GM23338 (cell line): ENCODE results near the gene TSPEAR. TPM values are rescaled to one million over a fixed set of nuclear protein-coding genes. Genes with fewer than 3 reads are reported as not detected.

Experiments
- ATAC-seq: fragments of 200-7000 bp; cut with Tn5 transposase; 3 replicates; pipeline ENCODE4 v1.9.1; 2020
- DNase-seq: peaks from one replicate; pipeline ENCODE4 v3.0.0-alpha.2; 2015; ENCODE audit warnings: low spot score
- H2AFZ ChIP-seq: fragments of 200-600 bp; sonication (generic); 2 replicates; pipeline ENCODE4 v1.8.0; 2016; ENCODE audit warnings: antibody characterized with exemption, mild to moderate bottlenecking, moderate library complexity
- H3F3A ChIP-seq: fragments of 200-600 bp; sonication (generic); replicated peaks from 2 replicates; pipeline ENCODE4 v1.8.0; 2017; ENCODE audit warnings: antibody characterized with exemption, mixed run types, low read depth
- H3K27ac ChIP-seq: fragments of 200-600 bp; sonication (generic); 2 replicates; pipeline ENCODE4 v1.6.1; 2016; ENCODE audit warnings: low read depth
- H3K27me3 ChIP-seq: fragments of 200-600 bp; sonication (generic); 2 replicates; pipeline ENCODE4 v1.8.0; 2016; ENCODE audit warnings: mild to moderate bottlenecking, mixed run types, moderate library complexity; ENCODE audit not compliant: insufficient read depth
- H3K36me3 ChIP-seq: fragments of 200-600 bp; sonication (generic); 2 replicates; pipeline ENCODE4 v1.8.0; 2016; ENCODE audit warnings: mild to moderate bottlenecking; ENCODE audit not compliant: insufficient read depth
- H3K4me1 ChIP-seq: fragments of 200-600 bp; sonication (generic); 2 replicates; pipeline ENCODE4 v1.8.0; 2016; ENCODE audit warnings: mild to moderate bottlenecking, moderate library complexity; ENCODE audit not compliant: insufficient read depth
- H3K4me2 ChIP-seq: fragments of 200-600 bp; sonication (generic); 2 replicates; pipeline ENCODE4 v1.7.1; 2017; ENCODE audit warnings: mixed run types
- H3K4me3 ChIP-seq: fragments of 200-600 bp; sonication (generic); 2 replicates; pipeline ENCODE4 v1.6.1; 2016; ENCODE audit warnings: mixed run types
- H3K79me2 ChIP-seq: fragments of 200-600 bp; sonication (generic); replicated peaks from 2 replicates; pipeline ENCODE4 v1.8.0; 2017; ENCODE audit warnings: mild to moderate bottlenecking; ENCODE audit not compliant: insufficient read depth
- H3K9me2 ChIP-seq: fragments of 200-600 bp; sonication (generic); 2 replicates; pipeline ENCODE4 v1.8.0; 2017; ENCODE audit not compliant: insufficient read depth
- H4K20me1 ChIP-seq: fragments of 200-600 bp; sonication (generic); replicated peaks from 2 replicates; pipeline ENCODE4 v1.8.0; 2017; ENCODE audit warnings: mild to moderate bottlenecking; ENCODE audit not compliant: insufficient read depth
- H3K27ac Mint-ChIP-seq: 2 replicates; pipeline ENCODE4 v1.8.0; 2020; ENCODE audit warnings: inconsistent platforms, mild to moderate bottlenecking, moderate library complexity, mixed read lengths
- H3K27me3 Mint-ChIP-seq: 3 replicates; pipeline ENCODE4 v1.8.0; 2022; ENCODE audit warnings: low read depth, mild to moderate bottlenecking, moderate library complexity, mixed read lengths, inconsistent platforms; ENCODE audit not compliant: insufficient read depth, poor library complexity
- H3K36me3 Mint-ChIP-seq: 3 replicates; pipeline ENCODE4 v1.8.0; 2021; ENCODE audit warnings: low read depth, mild to moderate bottlenecking, inconsistent platforms, moderate library complexity, mixed read lengths
- H3K4me1 Mint-ChIP-seq: 3 replicates; pipeline ENCODE4 v1.8.0; 2020; ENCODE audit warnings: mild to moderate bottlenecking, inconsistent platforms, mixed read lengths
- H3K4me3 Mint-ChIP-seq: 3 replicates; pipeline ENCODE4 v1.8.0; 2021; ENCODE audit warnings: moderate library complexity, mild to moderate bottlenecking, inconsistent platforms, mixed read lengths
- H3K9me3 Mint-ChIP-seq: 3 replicates; pipeline ENCODE4 v1.8.0; 2020; ENCODE audit warnings: moderate library complexity, mild to moderate bottlenecking, inconsistent platforms, mixed read lengths
- CREB1 ChIP-seq: fragments of 250-450 bp; sonication (Bioruptor Pico); IDR thresholded peaks from 2 replicates; pipeline ENCODE4 v1.5.0; 2020; ENCODE audit warnings: low read depth, mild to moderate bottlenecking, moderate library complexity
- CTCF ChIP-seq, 2 experiments: fragments of 200-600 bp in 1 of 2; sonication (generic) in 1 of 2; conservative IDR thresholded peaks; 2 replicates each; pipeline versions ENCODE4 v1.5.1 to v1.6.1; 2016 to 2017; ENCODE audit warnings: antibody characterized with exemption in 2 of 2, low read depth in 2 of 2, mild to moderate bottlenecking in 2 of 2, moderate library complexity in 1 of 2
- ETS1 ChIP-seq: IDR thresholded peaks from 2 replicates; pipeline ENCODE4 v1.6.1; 2016; ENCODE audit warnings: antibody characterized with exemption
- EZH2 ChIP-seq: fragments of 200-600 bp; sonication (generic); IDR thresholded peaks from one replicate; pipeline ENCODE4 v1.8.0; 2017; ENCODE audit warnings: antibody characterized with exemption, mild to moderate bottlenecking, low read depth; ENCODE audit not compliant: unreplicated experiment
- EZH2phosphoT487 ChIP-seq: fragments of 200-600 bp; sonication (generic); IDR thresholded peaks from one replicate; pipeline ENCODE4 v1.8.1; 2018; ENCODE audit warnings: antibody characterized with exemption; ENCODE audit not compliant: unreplicated experiment
- JUNB ChIP-seq: IDR thresholded peaks from one replicate; pipeline ENCODE4 v1.6.1; 2016; ENCODE audit warnings: antibody characterized with exemption; ENCODE audit not compliant: unreplicated experiment
- NANOG ChIP-seq: IDR thresholded peaks from 2 replicates; pipeline ENCODE4 v1.6.1; 2016; ENCODE audit warnings: antibody characterized with exemption, borderline replicate concordance
- POLR2AphosphoS5 ChIP-seq: IDR thresholded peaks from 2 replicates; pipeline ENCODE4 v1.6.1; 2016; ENCODE audit warnings: antibody characterized with exemption, low read depth
- REST ChIP-seq: IDR thresholded peaks from one replicate; pipeline ENCODE4 v1.6.1; 2018; ENCODE audit warnings: antibody characterized with exemption; ENCODE audit not compliant: unreplicated experiment
- STAT1 ChIP-seq: IDR thresholded peaks from one replicate; pipeline ENCODE4 v1.6.1; 2016; ENCODE audit warnings: antibody characterized with exemption; ENCODE audit not compliant: unreplicated experiment
- ZNF114 ChIP-seq: fragments of 250-450 bp; sonication (Bioruptor Pico); IDR thresholded peaks from 2 replicates; pipeline ENCODE4 v1.5.0; 2020; ENCODE audit warnings: mild to moderate bottlenecking, moderate library complexity
- ZNF331 ChIP-seq: fragments of 250-450 bp; sonication (Bioruptor Pico); IDR thresholded peaks from 2 replicates; pipeline ENCODE4 v1.5.0; 2020; ENCODE audit warnings: low read depth, mild to moderate bottlenecking, moderate library complexity
- polyA plus RNA-seq: library from polyadenylated mRNA; unstranded; fragments of >200 nt; fragmentation: Nextera tagmentation; extraction: Ambion mirVana; gene quantifications from 2 replicates; pipeline ENCODE4 v1.2.1, GENCODE V29; 2016
- total RNA-seq: library from RNA; depleted of rRNA; stranded (reverse); fragments of >200 nt; shearing (Covaris generic); gene quantifications from 2 replicates; pipeline ENCODE4 v1.2.3, GENCODE V29; 2014
- TF ChIP-seq, protein P1 (sequence below): fragments of 250-450 bp; sonication (Bioruptor Pico); IDR thresholded peaks from 2 replicates; pipeline ENCODE4 v1.5.0; 2020; ENCODE audit warnings: mild to moderate bottlenecking, moderate library complexity

TSPEAR gene
- total and polyA plus RNA-seq, 2 experiments from 2014 or later = 0.35 to 0.92 TPM

DNA sequence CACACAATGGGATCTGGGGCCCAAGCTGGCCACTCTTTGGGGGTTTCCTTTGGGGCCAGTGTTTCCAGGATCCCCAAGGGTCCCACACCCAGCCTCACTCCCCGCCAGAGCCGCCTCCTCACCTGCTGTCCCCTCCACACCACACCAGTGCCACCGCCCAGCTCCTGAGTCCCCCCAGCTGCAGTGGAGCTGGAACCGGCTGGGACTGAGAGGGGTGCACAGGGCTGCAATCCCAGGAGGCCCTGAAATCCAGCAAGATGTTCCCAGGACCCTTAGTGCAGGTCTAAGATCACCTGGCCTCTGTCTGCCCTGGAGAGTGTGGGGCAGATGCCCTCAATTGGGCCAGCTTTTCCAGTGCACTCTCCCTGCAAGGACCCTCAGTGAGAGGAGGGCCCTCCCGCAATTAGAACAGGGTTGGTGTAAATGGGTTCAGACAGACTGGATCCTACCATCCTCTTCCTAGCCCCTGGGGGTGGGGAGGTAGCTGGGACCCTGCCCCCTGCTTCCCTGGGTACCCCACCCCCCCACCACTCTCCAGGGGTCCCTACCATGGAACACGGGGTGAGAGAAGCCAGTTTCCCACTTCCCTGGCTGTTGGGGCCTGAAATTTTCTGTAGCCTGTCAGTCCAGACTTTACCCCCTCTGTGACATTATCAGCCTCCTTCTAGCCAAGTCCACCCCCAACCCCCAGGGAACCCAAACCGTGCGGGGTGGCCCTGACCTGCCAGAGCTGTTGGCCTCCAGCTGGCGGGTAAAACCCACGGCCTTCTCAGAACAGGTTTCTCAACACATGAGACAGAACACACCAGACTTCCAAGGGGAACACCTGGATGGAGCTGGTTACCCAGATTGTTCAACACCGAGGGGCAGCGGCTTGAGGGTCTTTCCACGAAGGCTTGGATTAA, 7.4 kb downstream of the TSPEAR start:
- Histone ChIP-seq H3K79me2 (no peaks in the 10 kb centered on the region), H3K9me2 (no peaks in the 10 kb centered on the region), H3K4me3 (peak overlapping the region; percentile 71; the same call in 1 of the 2 replicates), H3K4me2 (peak overlapping the region; percentile 76), H3K27ac (no peak overlapping the region), H2AFZ (no peak overlapping the region), H3K27me3 (peaks cover 36% of the 10 kb centered on the region), H3F3A (0 out of 2 replicates have a peak, but pooled peaks cover 16% of the 10 kb centered on the region), H3K36me3 (no peaks in the 10 kb centered on the region), H3K4me1 (peaks cover 46% of the 10 kb centered on the region), H4K20me1 (no peaks in the 10 kb centered on the region)
- ATAC-seq (0 out of 3 replicates have a peak, but pooled peaks have one; percentile 1), DNase-seq (no peak)
- TF ChIP-seq NANOG (no peak), ZNF331 (CRISPR knock-in tag) (no peak), EZH2phosphoT487 (no peak), ETS1 (no peak), EZH2 (no peak), POLR2AphosphoS5 (no peak), REST (no peak), CTCF (conservative IDR thresholded peaks at IDR 0.05; ENCODE audit: low read depth in 2 of 2) (no peak), JUNB (no peak), STAT1 (no peak), ZNF114 (no peak), CREB1 (CRISPR knock-in tag) (no peak)
- TF ChIP-seq, protein P1, sequence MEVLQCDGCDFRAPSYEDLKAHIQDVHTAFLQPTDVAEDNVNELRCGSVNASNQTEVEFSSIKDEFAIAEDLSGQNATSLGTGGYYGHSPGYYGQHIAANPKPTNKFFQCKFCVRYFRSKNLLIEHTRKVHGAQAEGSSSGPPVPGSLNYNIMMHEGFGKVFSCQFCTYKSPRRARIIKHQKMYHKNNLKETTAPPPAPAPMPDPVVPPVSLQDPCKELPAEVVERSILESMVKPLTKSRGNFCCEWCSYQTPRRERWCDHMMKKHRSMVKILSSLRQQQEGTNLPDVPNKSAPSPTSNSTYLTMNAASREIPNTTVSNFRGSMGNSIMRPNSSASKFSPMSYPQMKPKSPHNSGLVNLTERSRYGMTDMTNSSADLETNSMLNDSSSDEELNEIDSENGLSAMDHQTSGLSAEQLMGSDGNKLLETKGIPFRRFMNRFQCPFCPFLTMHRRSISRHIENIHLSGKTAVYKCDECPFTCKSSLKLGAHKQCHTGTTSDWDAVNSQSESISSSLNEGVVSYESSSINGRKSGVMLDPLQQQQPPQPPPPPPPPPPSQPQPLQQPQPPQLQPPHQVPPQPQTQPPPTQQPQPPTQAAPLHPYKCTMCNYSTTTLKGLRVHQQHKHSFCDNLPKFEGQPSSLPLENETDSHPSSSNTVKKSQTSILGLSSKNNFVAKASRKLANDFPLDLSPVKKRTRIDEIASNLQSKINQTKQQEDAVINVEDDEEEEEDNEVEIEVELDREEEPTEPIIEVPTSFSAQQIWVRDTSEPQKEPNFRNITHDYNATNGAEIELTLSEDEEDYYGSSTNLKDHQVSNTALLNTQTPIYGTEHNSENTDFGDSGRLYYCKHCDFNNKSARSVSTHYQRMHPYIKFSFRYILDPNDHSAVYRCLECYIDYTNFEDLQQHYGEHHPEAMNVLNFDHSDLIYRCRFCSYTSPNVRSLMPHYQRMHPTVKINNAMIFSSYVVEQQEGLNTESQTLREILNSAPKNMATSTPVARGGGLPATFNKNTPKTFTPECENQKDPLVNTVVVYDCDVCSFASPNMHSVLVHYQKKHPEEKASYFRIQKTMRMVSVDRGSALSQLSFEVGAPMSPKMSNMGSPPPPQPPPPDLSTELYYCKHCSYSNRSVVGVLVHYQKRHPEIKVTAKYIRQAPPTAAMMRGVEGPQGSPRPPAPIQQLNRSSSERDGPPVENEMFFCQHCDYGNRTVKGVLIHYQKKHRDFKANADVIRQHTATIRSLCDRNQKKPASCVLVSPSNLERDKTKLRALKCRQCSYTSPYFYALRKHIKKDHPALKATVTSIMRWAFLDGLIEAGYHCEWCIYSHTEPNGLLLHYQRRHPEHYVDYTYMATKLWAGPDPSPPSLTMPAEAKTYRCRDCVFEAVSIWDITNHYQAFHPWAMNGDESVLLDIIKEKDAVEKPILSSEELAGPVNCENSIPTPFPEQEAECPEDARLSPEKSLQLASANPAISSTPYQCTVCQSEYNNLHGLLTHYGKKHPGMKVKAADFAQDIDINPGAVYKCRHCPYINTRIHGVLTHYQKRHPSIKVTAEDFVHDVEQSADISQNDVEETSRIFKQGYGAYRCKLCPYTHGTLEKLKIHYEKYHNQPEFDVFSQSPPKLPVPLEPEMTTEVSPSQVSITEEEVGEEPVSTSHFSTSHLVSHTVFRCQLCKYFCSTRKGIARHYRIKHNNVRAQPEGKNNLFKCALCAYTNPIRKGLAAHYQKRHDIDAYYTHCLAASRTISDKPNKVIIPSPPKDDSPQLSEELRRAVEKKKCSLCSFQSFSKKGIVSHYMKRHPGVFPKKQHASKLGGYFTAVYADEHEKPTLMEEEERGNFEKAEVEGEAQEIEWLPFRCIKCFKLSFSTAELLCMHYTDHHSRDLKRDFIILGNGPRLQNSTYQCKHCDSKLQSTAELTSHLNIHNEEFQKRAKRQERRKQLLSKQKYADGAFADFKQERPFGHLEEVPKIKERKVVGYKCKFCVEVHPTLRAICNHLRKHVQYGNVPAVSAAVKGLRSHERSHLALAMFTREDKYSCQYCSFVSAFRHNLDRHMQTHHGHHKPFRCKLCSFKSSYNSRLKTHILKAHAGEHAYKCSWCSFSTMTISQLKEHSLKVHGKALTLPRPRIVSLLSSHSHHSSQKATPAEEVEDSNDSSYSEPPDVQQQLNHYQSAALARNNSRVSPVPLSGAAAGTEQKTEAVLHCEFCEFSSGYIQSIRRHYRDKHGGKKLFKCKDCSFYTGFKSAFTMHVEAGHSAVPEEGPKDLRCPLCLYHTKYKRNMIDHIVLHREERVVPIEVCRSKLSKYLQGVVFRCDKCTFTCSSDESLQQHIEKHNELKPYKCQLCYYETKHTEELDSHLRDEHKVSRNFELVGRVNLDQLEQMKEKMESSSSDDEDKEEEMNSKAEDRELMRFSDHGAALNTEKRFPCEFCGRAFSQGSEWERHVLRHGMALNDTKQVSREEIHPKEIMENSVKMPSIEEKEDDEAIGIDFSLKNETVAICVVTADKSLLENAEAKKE (CRISPR knock-in tag) = no peak
- H3K27me3 Mint-ChIP-seq = peaks cover 48% of the 10 kb centered on the region
- peak overlapping the region; percentile 64 for H3K4me3 Mint-ChIP-seq
- no peaks in the 10 kb centered on the region for H3K36me3 Mint-ChIP-seq
- H3K27ac Mint-ChIP-seq = peak overlapping the region; percentile 68; the same call in 1 of the 2 replicates
- H3K9me3 Mint-ChIP-seq = peaks cover 2% of the 10 kb centered on the region; the same call in 1 of the 3 replicates
- H3K4me1 Mint-ChIP-seq = peaks cover 71% of the 10 kb centered on the region
